DMS 273 (cell line): ENCODE results near the gene NTSR1.

ENCODE experiments used
- DNase-seq: peaks from one replicate; lab custom pipeline; 2025; ENCODE audit not compliant: unreplicated experiment; lab: John Stamatoyannopoulos, UW

NTSR1 gene

DNA sequence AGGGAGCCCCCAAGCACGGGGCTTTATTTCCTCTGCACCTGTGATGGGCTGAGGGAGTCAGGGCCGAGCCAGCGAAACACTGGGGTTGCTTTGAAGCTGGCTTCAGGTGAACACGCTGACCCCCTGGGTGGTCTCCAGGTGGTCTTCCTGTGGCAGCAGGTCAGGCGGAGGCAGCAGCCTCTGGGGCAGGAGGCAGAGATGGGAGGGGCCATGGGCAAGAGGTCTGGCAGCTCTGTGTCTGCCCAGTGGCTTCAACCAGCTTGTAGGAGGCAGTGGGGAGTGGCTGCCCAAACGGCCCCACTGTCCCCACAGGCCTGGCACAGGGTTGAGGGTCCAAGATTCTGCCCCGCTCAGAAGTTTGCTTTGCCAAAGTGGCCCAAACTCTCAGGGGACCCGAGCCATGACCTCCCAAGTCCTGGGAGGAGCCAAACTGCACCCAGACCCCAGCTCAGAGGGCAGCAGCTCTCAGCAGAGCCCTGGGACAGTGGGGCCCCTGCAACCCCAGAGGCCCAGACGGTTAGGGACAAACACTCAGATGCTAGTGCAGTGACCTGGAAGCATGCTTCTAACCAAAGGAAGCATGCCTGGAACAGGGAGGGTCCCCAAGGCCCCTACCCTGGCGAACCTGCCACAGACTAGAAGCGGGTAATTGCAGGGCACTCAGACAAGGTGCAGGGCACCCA, 15.3 kb downstream of the NTSR1 start:
- DNase-seq: no peak

DNA sequence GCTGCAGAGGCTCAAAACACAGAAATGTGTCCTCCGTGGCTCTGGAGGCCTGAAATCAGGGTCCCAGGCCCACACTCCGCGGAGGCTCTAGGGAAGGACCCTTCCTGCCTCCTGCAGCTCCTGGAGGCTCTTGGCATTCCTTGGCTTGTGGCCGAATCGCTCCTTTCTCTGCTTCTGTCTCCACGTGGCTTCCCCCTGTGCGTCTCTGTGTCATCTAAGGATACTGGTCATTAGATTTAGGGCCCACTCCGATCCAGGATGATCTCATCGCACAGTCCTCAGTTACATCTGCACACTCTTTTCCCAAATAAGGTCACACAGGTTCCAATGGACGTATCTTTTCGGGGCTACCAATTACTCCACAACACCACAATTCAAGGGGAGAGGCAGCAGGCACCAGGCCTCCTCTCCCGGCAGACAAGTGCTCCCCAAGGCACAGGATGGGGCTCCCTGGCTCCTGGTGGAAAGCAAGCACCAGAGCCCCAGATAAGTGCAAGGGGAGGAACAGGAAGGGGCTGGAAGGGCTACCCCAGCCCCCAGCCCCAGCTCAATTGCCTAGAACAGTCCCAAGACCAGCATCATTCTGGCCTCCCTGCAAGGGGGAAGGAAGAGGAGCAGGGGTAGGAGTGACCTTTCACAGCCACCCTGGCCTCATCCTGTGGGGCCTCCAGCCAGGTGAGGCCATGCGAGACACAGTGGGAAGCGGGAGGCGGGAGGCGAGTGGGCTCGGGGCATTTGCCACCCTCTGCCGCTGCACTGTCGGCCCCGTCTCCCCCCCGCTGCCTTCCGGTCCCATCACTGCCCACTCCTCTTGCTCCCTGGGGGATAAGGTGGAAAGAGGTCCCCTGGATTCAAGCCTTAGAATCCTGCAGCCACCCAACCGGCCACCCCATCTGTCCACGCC, 16.3 kb downstream of the NTSR1 start:
- DNase-seq: no peak

DNA sequence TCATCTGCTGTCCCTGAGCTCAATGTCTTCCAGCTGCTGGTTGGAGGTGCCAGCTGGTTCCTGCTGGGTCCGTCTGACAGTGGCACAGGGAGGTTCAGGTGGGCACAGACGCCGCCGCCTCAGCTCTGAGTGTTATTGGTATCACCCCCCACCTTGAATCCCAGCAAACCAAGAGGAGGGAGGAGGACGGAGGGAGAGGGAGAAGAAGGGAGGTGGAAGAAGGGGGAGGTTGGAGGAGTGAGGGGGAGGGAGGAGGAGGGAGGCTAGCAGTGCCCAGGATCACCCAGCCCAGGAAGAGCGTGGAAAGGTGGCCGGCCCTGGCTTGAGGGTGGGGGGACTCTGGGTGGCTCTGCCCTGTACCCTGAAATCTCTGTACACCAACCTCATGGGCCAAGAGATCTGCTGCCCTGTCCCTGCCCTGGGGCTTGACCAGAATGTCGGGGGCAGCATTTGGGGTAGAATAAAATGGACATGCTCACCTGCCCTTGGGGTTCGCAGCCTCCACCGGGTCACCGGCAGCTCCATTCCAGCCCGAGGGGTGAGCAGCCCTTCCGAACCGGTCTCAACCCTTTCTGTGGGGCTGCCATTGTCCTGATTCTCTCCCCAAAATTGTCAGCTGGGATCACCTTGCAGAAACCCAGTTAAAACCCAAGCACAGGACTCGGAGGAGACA, 17.1 kb downstream of the NTSR1 start:
- no peak for DNase-seq

DNA sequence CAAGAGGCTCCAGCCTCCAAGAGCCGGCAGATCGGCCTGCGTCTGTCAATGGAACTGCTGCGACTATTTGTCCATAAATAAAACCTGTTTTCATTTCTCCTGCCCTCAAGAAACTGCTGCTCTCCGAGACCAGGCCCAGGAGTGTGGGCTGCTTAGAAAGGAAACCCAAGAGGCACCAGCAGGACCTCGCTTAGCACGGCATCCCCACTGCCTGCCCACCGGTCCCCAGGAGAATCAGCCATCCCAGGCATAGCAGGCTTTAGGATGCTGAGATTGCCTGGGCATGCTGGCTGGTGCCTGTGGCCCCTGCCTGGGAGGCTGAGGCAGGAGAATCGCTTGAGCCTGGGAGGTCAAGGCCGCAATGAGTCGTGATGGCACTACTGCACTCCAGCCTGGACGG, 17.6 kb downstream of the NTSR1 start:
- no peak for DNase-seq

DNA sequence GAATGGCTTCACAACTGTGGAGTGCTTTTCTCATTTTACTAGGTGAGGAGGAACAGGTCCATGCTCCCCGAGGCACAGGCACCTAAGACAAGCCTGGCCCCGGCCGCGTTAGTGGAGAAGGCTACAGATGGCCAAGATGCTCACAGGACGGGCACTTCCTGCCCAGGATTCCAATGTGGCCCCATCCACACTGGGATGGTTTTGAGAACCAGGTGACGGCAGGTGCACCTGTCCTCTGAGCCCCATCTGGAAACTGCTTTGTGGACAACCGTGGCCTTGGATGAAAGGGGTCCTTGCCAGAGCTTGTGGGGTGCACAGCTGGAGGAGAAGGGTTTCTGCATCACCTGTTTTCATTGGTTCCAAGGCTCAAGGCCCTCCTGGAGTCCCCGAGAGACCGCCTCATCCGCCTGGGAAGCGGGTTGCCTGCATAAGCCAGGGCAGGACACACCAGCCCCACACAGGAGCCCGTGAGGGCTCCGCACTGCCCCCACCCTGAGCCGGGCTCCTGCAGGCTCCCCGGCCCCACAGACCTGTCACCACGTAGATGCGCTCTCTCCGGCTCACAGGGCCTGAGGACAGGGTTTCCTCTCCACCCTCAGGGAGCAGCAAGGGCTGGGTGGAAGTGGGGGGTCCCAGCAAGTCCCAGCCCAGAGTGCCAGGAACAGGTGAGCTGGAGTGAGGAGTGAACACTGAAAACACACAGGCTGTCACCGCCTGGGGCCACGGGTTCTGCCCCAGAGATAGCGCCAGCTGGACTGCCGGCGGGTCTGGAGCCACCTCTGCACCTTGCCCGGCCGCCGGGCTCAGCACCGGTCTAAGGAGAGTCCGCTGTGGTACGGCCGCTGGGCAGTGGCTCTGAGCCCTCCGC, 18.3 kb downstream of the NTSR1 start:
- no peak for DNase-seq

DNA sequence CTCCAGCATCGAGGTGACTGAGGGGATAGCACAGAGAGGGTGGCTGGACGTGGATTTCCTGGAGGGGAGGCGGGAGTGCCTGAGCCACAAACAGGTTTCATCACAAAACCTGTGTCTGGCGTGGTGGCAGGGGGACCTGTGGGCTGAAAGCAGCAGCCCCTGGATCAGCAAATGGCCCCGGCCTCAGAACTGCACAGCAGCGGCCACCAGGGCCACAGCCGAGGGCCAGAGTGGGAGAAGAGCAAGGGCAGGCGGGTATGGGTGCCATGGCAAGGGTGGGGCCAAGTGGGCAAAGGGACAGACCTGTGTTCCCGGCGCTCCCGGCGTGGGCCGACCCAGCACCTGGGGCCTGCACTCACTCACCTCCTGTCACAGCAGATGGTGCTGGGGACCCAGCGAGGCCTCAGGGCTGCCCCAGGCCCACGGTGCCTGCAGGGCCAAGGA, 19.0 kb downstream of the NTSR1 start:
- peak; percentile 26 for DNase-seq

DNA sequence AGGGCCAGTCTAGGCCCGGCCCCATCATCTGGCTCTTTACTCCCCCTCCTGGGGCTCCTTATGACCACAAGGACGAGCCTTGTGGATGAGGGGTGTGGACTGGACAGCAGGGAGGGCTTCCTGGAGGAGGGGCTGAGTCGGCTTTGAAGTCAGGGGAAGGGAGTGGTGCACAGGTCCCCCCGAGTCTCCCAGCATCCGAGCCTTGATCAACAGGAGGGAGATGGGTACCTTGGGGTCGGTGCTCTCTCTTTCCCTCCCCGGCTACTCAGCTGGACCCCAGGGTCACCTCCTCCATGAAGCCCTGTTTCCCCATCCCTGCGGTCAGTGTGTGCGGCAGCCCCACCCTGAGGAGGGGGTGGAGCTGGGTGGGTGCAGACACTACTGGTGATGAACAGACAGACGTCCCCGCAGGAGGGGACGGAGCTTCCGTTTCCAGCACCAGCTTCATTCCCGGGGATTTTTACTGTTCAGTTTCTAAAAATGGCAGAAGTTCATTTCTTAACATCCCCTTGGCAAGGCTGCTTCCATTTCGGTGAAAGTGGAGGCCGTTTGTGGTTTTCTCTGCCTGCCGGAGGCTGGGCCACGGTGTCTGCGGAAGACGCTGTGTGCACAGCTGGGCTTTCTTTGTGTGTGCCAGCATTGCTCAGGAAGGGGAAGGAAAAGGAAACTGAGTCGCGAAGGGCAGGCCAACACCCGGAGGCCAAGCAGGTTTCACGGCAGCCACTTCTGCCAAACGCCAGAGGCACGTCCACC, 19.6 kb downstream of the NTSR1 start:
- no peak for DNase-seq

DNA sequence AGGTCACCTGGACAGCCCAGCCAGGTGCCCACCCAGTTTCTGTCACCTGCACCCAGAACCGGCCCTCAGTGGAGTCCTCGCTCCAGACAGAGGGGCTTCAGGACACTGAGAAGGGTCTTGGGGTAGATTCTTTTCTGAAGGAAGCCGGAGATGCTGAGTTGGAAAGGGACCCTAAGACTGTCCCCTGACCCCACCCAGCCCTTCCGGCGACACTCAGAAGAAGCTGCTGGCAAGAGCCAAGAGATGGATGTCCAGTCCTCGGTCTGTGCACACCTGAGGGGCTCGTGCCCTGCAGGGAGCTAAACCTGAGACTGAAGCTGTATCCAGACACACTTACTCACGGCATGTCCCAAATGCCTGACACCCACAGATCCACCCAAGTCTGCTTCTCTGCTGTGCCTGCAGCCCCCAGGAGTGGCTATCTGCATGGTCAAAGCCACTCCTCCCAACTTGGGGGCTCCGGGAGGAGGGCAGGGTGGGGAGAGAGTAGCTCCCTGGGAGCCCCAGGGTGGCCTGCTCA, 20.2 kb downstream of the NTSR1 start:
- no peak for DNase-seq

DNA sequence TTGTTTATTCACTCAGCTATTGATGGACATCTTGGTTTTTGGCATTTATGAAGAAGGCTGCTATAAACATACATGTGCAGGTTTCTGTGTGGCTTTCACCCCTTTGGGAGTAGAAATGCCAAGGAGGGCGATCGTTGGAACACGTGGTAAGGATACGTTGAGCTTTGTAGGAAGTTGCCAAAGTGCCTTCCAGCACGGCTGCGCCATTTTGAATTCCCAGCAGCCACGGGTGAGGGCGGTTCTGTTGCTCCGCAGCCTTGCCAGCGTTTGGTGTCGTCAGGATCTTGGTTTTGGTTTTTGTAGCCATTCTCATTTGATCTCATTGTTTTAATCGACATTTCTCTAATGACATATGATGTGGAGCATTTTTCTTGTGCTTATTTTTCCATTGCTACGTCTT, 21.8 kb downstream of the NTSR1 start:
- no peak for DNase-seq

DNA sequence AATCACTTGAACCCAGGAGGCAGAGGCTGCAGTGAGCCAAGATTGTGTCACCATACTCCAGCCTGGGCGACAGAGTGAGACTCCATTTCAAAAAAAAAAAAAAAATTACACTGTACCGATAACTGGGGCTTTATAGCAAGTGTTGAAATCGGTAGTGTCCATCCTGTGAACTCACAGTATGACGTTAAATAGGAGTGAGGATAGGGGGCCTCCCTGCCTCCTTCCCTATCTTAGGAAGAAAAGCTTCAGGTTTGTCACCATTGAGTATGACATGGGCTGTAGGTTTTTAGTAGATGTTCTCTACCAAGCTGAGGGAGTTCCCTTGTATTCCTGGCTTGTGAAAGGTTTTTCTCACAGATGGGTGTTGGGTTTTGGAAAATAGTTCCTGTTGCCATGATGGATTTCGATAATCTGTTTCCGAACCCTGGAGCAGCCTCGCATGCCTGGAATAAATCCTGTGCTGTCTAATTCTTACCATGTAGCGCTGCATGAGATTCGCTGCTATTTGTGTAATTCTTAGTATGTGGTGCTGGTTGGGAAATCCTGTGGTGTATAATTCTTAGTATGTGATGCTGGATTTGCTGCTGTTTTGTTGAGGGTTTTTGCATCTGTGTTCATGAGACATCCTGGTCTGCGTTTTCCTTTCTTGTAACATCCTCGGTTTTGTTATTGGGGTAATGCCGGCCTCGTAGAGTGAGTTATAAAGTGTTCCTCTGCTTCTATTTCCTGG, 23.6 kb downstream of the NTSR1 start:
- DNase-seq: no peak

DNA sequence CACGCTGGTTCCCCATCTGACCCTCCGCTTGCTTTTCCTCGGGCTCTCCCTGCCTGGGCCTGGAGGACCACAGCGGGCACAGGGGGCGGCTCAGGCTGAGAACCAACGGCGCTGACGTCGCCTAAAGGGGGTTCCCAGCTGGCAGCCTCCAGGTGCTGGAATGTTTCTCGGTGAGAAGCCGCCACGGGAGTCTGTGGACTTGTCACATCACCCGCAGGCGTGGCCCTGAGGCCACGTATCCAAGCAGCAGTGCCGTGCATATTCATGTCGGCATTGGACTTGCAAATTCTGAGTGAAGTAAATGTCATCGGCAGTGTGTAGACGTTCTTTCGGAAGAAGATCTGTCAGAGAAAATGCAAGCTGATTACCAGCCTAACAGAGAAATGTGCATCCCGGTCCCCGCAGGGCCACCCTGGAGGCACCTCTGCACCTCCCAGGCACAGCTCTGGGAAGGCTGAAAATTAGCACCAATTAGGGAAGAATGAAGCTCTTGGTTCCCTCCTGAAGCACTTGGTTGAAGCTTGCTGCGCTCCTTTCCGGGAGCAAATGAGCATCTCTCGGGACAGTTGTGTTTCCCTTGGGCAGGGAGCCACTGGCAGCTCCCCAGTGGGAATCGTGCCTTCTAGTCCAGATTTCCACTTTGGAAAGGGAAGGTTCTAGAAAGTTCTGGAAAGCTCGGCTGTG, 24.3 kb downstream of the NTSR1 start:
- DNase-seq: no peak

DNA sequence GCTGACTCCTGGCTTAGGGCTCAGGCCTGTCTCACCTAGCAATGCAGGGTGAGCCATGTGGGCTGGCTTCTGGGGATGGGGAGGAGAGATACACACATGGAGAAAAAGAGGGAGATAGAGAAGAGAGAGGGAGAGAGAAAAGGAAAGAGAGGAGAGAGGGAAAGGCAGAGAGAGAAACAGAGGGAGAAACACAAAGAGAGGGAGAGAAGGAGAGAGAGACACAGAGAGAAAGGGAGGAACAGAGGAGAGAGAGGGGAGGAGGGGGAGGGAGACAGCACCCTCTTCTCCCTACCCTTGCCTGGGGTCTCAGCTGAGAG, 24.8 kb downstream of the NTSR1 start:
- no peak for DNase-seq

DNA sequence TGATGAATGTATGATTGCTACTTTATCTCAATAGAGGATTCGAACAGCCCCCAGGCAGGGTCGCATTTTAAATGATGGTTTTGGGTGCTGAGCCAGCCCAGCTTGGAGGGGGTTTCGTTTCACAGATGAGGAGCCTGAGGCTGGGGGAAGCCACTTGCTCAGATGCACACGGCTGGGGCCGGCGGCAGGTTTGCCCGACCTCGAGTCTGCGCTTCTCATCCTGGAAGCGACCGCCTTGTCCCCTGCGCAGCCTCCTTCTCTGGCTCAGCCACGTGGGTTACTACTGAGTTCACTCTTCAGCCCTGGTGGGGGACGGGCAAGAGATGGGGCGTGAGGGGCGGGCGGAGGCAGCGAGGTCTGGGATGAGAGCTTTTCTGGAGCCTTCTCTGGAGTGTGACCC, 25.3 kb downstream of the NTSR1 start:
- DNase-seq: no peak

DNA sequence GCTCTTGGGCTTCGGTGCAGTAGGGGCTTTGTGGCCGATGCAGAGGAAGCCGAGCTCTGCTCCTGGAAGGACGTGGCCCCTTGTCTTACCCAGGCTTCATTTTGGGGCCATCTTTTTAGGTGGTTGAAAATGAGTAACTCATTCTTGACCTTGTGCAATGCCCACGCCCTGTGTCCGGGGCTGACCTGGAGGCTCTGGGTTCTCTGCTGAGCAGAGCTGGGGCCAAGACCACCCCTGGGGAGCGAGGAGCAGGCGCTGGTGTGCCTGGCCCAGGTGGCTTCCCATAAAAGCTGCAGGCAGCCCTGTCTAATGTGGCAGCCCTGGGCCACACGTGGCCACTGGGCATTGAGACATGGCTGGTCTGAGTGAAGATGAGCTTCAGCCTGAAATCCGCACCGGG, 25.7 kb downstream of the NTSR1 start:
- no peak for DNase-seq

DNA sequence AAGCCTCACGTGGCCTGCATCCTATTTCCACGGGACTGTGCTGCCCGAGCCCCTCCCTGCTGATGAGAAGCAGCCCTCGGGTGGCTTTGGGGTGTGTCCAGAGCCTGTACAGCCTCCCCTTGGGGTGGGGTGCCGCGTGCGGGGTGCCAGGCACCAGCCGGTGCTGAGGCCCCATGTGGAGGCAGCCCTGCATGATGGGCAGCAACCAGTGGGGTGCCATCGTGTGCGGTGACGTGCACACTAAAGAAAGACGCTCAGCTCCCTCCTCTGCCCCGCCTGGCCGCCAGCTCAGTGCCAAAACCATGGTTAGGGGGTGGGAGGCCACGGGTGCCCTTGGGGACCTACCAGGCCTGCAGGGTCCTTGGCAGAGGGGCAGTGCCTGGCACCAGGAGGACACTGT, 26.2 kb downstream of the NTSR1 start:
- DNase-seq: no peak

DNA sequence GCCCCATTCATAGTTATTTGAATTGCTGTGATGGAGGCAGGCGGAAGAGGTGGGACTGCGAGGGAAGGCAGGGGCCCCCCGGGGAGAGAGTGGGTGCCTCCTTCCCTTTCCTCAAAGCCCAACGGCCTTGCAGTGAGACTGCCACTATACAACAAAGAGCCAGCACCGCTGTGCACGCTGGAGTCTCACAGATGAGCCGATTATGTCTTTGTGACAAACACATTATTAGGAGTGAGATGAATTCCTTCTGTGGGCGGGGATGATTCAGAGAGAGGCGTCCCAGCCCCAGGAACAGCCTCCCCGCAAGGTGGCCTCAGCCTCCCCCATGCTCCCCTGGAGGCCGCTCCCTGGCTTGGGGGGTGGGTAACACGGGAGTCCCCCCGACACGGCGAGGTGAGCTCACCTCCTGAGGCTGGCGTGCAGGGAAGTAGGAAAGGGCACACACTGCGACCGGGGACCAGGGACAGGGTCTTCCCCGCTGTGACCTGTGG, 26.7 kb downstream of the NTSR1 start:
- DNase-seq: no peak

DNA sequence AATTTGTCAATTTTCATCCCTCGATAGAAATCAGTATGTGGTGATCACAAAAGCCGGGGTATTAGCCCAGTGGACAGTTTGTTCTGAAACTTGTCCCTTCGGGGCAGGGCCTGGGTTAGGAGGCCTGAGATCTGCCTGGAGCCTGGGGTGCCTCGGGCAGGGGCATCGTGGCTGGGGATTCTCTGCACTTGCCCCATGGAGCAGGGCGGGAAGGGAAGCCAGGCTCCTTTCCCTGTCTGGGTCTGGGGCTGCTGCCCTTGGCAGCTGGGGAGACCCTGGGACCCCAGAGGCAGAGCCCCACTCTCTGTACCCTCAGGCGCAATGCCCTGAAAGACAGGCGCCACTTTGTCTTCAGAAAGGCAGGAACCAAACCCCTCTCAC, 27.4 kb downstream of the NTSR1 start:
- DNase-seq: no peak

DNA sequence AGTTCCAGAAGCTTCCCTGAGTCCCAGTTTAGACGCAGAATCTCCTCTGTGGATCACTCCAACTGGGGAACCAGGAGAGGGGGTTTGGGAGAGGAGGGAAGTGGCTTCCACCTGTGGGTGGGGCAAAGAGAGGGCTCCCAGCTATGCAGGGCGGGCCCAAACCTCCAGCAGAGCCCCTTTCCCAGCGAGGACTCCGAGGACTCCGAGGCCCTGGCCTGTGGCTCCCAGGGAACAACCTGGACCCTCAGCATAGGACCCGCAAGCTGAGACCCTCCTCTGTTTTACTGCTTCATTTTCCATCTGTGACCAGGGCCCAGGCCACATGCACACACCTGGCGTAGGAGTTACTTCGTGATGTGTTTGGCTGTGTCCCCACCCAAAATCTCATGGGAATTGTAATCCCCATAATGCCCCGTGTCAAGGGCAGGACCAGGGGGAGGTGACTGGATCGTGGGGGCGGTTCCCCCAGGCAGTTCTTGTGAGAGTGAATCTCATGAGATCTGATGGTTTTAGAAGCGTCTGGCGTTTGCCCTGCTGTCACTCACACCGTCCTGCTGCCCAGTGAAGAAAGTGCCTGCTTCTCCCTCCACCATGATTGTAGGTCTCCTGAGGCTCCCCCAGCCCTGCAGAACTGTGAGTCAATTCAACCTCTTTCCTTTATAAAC, 27.9 kb downstream of the NTSR1 start:
- no peak for DNase-seq
